HepG2 (cell line): Measurements from ENCODE around the gene ARSB. TPM values are rescaled to one million over a fixed set of nuclear protein-coding genes. Genes with fewer than 3 reads are reported as not detected.

ENCODE experiments used
- AFF4 ChIP-seq: sonication (generic); formaldehyde crosslinking; IDR thresholded peaks from 2 replicates; pipeline ENCODE4 v1.4.0; 2020; ENCODE audit warnings: missing genetic modification reagents
- DPF2 ChIP-seq: sonication (generic); formaldehyde crosslinking; IDR thresholded peaks from 2 replicates; pipeline ENCODE4 v1.4.0; 2020; ENCODE audit warnings: mild to moderate bottlenecking, low read depth, missing genetic modification reagents, borderline replicate concordance
- FOXC1 ChIP-seq: sonication (generic); formaldehyde crosslinking; IDR thresholded peaks from 2 replicates; pipeline ENCODE4 v1.8.0; 2022; ENCODE audit warnings: mild to moderate bottlenecking, missing genetic modification reagents, borderline replicate concordance
- HDAC2 ChIP-seq: sonication (generic); formaldehyde crosslinking; IDR thresholded peaks from 2 replicates; pipeline ENCODE4 v1.4.0; 2020; ENCODE audit warnings: missing genetic modification reagents
- IKZF5 ChIP-seq: IDR thresholded peaks from 2 replicates; pipeline ENCODE4 v1.6.1; 2018; ENCODE audit warnings: missing genetic modification reagents, mild to moderate bottlenecking, missing compliant biosample characterization
- LBX2 ChIP-seq: sonication (generic); formaldehyde crosslinking; IDR thresholded peaks from 2 replicates; pipeline ENCODE4 v1.5.0; 2020; ENCODE audit warnings: missing genetic modification reagents, mild to moderate bottlenecking, borderline replicate concordance
- MIER2 ChIP-seq: IDR thresholded peaks from 2 replicates; pipeline ENCODE4 v1.6.1; 2016; ENCODE audit warnings: missing biosample characterization, missing genetic modification reagents
- MTA1 ChIP-seq: sonication (generic); formaldehyde crosslinking; IDR thresholded peaks from 2 replicates; pipeline ENCODE4 v1.4.0; 2020; ENCODE audit warnings: missing genetic modification reagents, mild to moderate bottlenecking, borderline replicate concordance
- MXD4 ChIP-seq: IDR thresholded peaks from 2 replicates; pipeline ENCODE4 v1.6.1; 2016; ENCODE audit warnings: mild to moderate bottlenecking, missing biosample characterization, missing genetic modification reagents
- NFE2L2 ChIP-seq: fragments of 150-350 bp; IDR thresholded peaks from 2 replicates; pipeline ENCODE4 v1.6.1; 2014; ENCODE audit warnings: low read length
- PRPF4 ChIP-seq: fragments of 200-400 bp; formaldehyde crosslinking; IDR thresholded peaks from 2 replicates; pipeline ENCODE4 v1.6.1; 2016; ENCODE audit warnings: low read length, low read depth; ENCODE audit not compliant: poor library complexity, severe bottlenecking
- RARG ChIP-seq: sonication (generic); formaldehyde crosslinking; IDR thresholded peaks from 2 replicates; pipeline ENCODE4 v1.4.0; 2020; ENCODE audit warnings: low read depth, mild to moderate bottlenecking, missing genetic modification reagents
- RBAK ChIP-seq: sonication (generic); formaldehyde crosslinking; IDR thresholded peaks from 2 replicates; pipeline ENCODE4 v1.5.1; 2020; ENCODE audit warnings: mild to moderate bottlenecking, missing genetic modification reagents
- SETDB1 ChIP-seq: sonication (generic); formaldehyde crosslinking; IDR thresholded peaks from 2 replicates; pipeline ENCODE4 v1.5.1; 2020; ENCODE audit warnings: missing genetic modification reagents, mild to moderate bottlenecking, borderline replicate concordance
- SNAI1 ChIP-seq: sonication (generic); formaldehyde crosslinking; IDR thresholded peaks from 2 replicates; pipeline ENCODE4 v1.5.0; 2020; ENCODE audit warnings: mild to moderate bottlenecking, missing genetic modification reagents, borderline replicate concordance
- TARDBP ChIP-seq: sonication (generic); formaldehyde crosslinking; IDR thresholded peaks from 2 replicates; pipeline ENCODE4 v1.8.0; 2022; ENCODE audit warnings: mild to moderate bottlenecking, missing genetic modification reagents
- TBX2 ChIP-seq: sonication (generic); formaldehyde crosslinking; IDR thresholded peaks from 2 replicates; pipeline ENCODE4 v1.5.0; 2020; ENCODE audit warnings: missing genetic modification reagents, mild to moderate bottlenecking, borderline replicate concordance
- YEATS4 ChIP-seq: sonication (generic); formaldehyde crosslinking; IDR thresholded peaks from 2 replicates; pipeline ENCODE4 v1.4.0; 2020; ENCODE audit warnings: missing genetic modification reagents, borderline replicate concordance
- ZBTB2 ChIP-seq: sonication (generic); formaldehyde crosslinking; IDR thresholded peaks from 2 replicates; pipeline ENCODE4 v1.8.0; 2022; ENCODE audit warnings: low read depth, missing genetic modification reagents
- ZNF12 ChIP-seq: sonication (generic); formaldehyde crosslinking; IDR thresholded peaks from 2 replicates; pipeline ENCODE4 v1.5.0; 2020; ENCODE audit warnings: missing genetic modification reagents
- ZNF30 ChIP-seq: sonication (generic); formaldehyde crosslinking; IDR thresholded peaks from 2 replicates; pipeline ENCODE4 v1.5.0; 2020; ENCODE audit warnings: mild to moderate bottlenecking, missing genetic modification reagents
- ZNF331 ChIP-seq: sonication (generic); formaldehyde crosslinking; IDR thresholded peaks from 2 replicates; pipeline ENCODE4 v1.4.0; 2020; ENCODE audit warnings: missing genetic modification reagents
- ZNF547 ChIP-seq: sonication (generic); formaldehyde crosslinking; IDR thresholded peaks from 2 replicates; pipeline ENCODE4 v1.5.1; 2020; ENCODE audit warnings: mild to moderate bottlenecking, missing genetic modification reagents
- ZNF782 ChIP-seq: sonication (generic); formaldehyde crosslinking; IDR thresholded peaks from 2 replicates; pipeline ENCODE4 v1.4.0; 2020; ENCODE audit warnings: missing genetic modification reagents, mild to moderate bottlenecking, borderline replicate concordance
- ZNF891 ChIP-seq: sonication (generic); formaldehyde crosslinking; IDR thresholded peaks from 2 replicates; pipeline ENCODE4 v1.5.0; 2020; ENCODE audit warnings: mild to moderate bottlenecking, missing genetic modification reagents
- polyA plus RNA-seq, 8 experiments: library from polyadenylated mRNA; depleted of rRNA in 3 of 8; stranded (reverse) in 7 of 8; unstranded in 1 of 8; fragments of >200 nt; fragmentation: Illumina TruSeq in 4 of 8; extraction: Trizol in 4 of 8; gene quantifications; 2 replicates each; pipeline versions ENCODE4 v1.2.1 to v1.2.3, GENCODE V29; 2011 to 2016; ENCODE audit warnings: low read depth in 4 of 8, missing spikeins in 1 of 8, mixed read lengths in 1 of 8; ENCODE audit not compliant: insufficient read depth in 1 of 8
- total RNA-seq, 5 experiments: library from RNA; depleted of rRNA; stranded (reverse); fragments of >200 nt; fragmentation: Illumina TruSeq; extraction: Trizol; gene quantifications; 2 replicates each; pipeline ENCODE4 v1.2.3, GENCODE V29; 2016; ENCODE audit warnings: low read depth in 1 of 5

The ARSB gene
- total and polyA plus RNA-seq, 2 of the 13 experiments (the other 11 are each of a cell fraction or from before 2014, with no cell fraction given), result 52.6 to 66.4 TPM

GRCh38 chr5:78979117-78979742 is 5.9 kb downstream of the ARSB start (continued):
- TF ChIP-seq HDAC2 (CRISPR knock-in tag) (0 out of 2 replicates have a peak, but pooled peaks have one; percentile 20), RARG (CRISPR knock-in tag) (no peak), LBX2 (CRISPR knock-in tag) (no peak), MTA1 (no peak), YEATS4 (CRISPR knock-in tag) (no peak), MXD4 (CRISPR knock-in tag) (no peak), PRPF4 (no peak), SETDB1 (CRISPR knock-in tag) (no peak), ZNF30 (CRISPR knock-in tag) (no peak), DPF2 (CRISPR knock-in tag) (no peak), TBX2 (CRISPR knock-in tag) (peak; percentile 51; the same call in 1 of the 2 replicates), SNAI1 (CRISPR knock-in tag) (no peak), NFE2L2 (no peak), ZNF782 (CRISPR knock-in tag) (no peak), RBAK (CRISPR knock-in tag) (no peak), FOXC1 (no peak), ZNF891 (no peak), IKZF5 (CRISPR knock-in tag) (0 out of 2 replicates have a peak, but pooled peaks have one; percentile 18), ZNF331 (CRISPR knock-in tag) (no peak), MIER2 (CRISPR knock-in tag) (no peak), ZNF12 (no peak), TARDBP (CRISPR knock-in tag) (no peak), AFF4 (CRISPR knock-in tag) (no peak), ZNF547 (no peak), ZBTB2 (CRISPR knock-in tag) (no peak)
